NCI-H345 (cell line): Measurements from ENCODE around the gene ZHX3.

Experiments
- DNase-seq: peaks from one replicate; lab custom pipeline; 2025; lab: John Stamatoyannopoulos, UW

Gene ZHX3

GRCh38 chr20:41355192-41355591 lies 37.7 kb upstream of the ZHX3 start:
- no peak for DNase-seq

- DNase-seq, result no peak
These were observed 36.0 kb upstream of the ZHX3 start for GRCh38 chr20:41353530-41353929.

- DNase-seq, result no peak
These were observed 35.1 kb upstream of the ZHX3 start for GRCh38 chr20:41352666-41353065.

GRCh38 chr20:41352106-41352505 lies 34.6 kb upstream of the ZHX3 start:
- DNase-seq, result no peak

- no peak for DNase-seq
These were observed 33.0 kb upstream of the ZHX3 start for GRCh38 chr20:41350408-41350962.

GRCh38 chr20:41349943-41350342 lies 32.4 kb upstream of the ZHX3 start:
- DNase-seq, result no peak

- no peak for DNase-seq
These were observed 31.7 kb upstream of the ZHX3 start for GRCh38 chr20:41349266-41349665.

GRCh38 chr20:41348430-41349172 lies 31.1 kb upstream of the ZHX3 start:
- no peak for DNase-seq

- no peak for DNase-seq
These were observed 30.2 kb upstream of the ZHX3 start for GRCh38 chr20:41347523-41348429.

GRCh38 chr20:41345729-41346067 lies 28.2 kb upstream of the ZHX3 start:
- DNase-seq, result no peak

GRCh38 chr20:41344938-41345728 lies 27.6 kb upstream of the ZHX3 start:
- DNase-seq, result peak; percentile 14

GRCh38 chr20:41344477-41344876 lies 26.9 kb upstream of the ZHX3 start:
- DNase-seq, result no peak

- no peak for DNase-seq
These were observed 25.2 kb upstream of the ZHX3 start for GRCh38 chr20:41342474-41343464.

GRCh38 chr20:41340327-41341055 lies 23.0 kb upstream of the ZHX3 start, which contains the start of gene LPIN3:
Gene LPIN3 (plus strand): TSS chr20:41340821. CDS start chr20:41345804, 4,983 bp downstream.
- DNase-seq, result peak; percentile 59

- DNase-seq, result peak; percentile 85
These were observed 22.4 kb upstream of the ZHX3 start for GRCh38 chr20:41339957-41340326.

GRCh38 chr20:41336711-41337492 lies 19.4 kb upstream of the ZHX3 start:
- no peak for DNase-seq

GRCh38 chr20:41335591-41335990 lies 18.1 kb upstream of the ZHX3 start:
- no peak for DNase-seq

GRCh38 chr20:41334443-41335421 lies 17.2 kb upstream of the ZHX3 start:
- DNase-seq, result no peak
